PFSK-1 (cell line): ENCODE measurements around the gene BCL2L13.

Experiments
- FOXP2 ChIP-seq: optimal IDR thresholded peaks from 2 replicates; pipeline ENCODE3; 2011; ENCODE audit warnings: borderline replicate concordance, control low read depth, inconsistent platforms; ENCODE audit not compliant: insufficient read depth; ENCODE audit errors: extremely low read length, extremely low read depth
- POLR2AphosphoS5 ChIP-seq: IDR thresholded peaks from 2 replicates; pipeline ENCODE4 v1.6.1; 2012; ENCODE audit warnings: low read depth, mild to moderate bottlenecking, control low read depth, low read length, moderate library complexity
- REST ChIP-seq, 2 experiments: IDR thresholded peaks; 2 replicates each; pipeline versions ENCODE4 v1.6.1 to v1.8.0; 2011 to 2012; ENCODE audit warnings: low read depth in 2 of 2, low read length in 2 of 2, control low read depth in 1 of 2, inconsistent platforms in 1 of 2, mild to moderate bottlenecking in 1 of 2, moderate library complexity in 1 of 2; ENCODE audit not compliant: insufficient read depth in 1 of 2
- SIN3A ChIP-seq: IDR thresholded peaks from 2 replicates; pipeline ENCODE4 v1.6.1; 2012; ENCODE audit warnings: mild to moderate bottlenecking, low read length, moderate library complexity, borderline replicate concordance; ENCODE audit not compliant: insufficient read depth
- TAF1 ChIP-seq: IDR thresholded peaks from 2 replicates; pipeline ENCODE4 v1.6.1; 2012; ENCODE audit warnings: low read length, control low read depth, borderline replicate concordance; ENCODE audit not compliant: insufficient read depth

Gene BCL2L13

GRCh38 chr22:17753401-17753989, 114.9 kb downstream of the BCL2L13 start:
- no peak for TF ChIP-seq SIN3A
- no peak for TF ChIP-seq POLR2AphosphoS5
- TF ChIP-seq REST (IDR thresholded peaks at IDR 0.05; ENCODE audit: insufficient read depth in 1 of 2, low read depth in 2 of 2, low read length in 2 of 2): no peak
- TF ChIP-seq TAF1: no peak
- TF ChIP-seq FOXP2: no peak

DNA sequence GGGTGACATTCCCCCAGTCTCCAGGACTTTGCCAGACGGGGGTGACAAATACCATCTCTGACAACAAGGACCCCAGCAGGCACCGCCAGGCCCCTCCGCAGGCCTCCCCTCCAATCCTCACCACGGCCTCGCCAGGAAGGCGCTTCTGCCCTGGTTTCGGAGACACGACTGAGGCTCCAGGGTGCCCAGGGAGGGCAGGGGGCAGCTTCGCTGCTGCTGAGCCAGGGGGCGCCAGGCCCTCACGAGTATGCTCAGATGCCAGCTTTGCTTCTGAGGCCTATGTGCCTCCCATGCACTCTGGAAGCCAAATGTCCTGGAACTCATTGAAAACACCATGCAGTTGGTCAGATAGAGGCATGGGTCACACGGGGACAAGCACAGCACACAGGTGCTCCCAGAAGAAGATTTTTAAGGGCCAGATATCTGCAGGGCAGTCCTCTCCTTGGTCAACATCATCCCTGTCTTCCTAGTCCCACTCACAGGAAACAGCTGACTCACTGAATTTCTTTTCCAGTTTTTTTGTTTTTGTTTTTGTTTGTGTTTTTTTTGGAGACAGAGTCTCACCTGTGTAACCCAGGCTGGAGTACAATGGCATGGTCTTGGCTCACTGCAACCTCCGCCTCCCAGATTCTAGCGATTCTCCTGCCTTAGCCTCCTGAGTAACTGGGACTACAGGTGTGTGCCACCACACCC, 115.8 kb downstream of the BCL2L13 start:
- TF ChIP-seq REST (IDR thresholded peaks at IDR 0.05; ENCODE audit: insufficient read depth in 1 of 2, low read depth in 2 of 2, low read length in 2 of 2) (no peak), FOXP2 (no peak), SIN3A (no peak), POLR2AphosphoS5 (no peak), TAF1 (no peak)

GRCh38 chr22:17761138-17761488, 122.6 kb downstream of the BCL2L13 start:
- TF ChIP-seq TAF1 (no peak), SIN3A (no peak)

- TF ChIP-seq POLR2AphosphoS5: no peak
- no peak for TF ChIP-seq REST (IDR thresholded peaks at IDR 0.05; ENCODE audit: insufficient read depth in 1 of 2, low read depth in 2 of 2, low read length in 2 of 2)
Observed at GRCh38 chr22:17764036-17764435, 125.5 kb downstream of the BCL2L13 start.

GRCh38 chr22:17767233-17768065, 128.9 kb downstream of the BCL2L13 start:
- no peak for TF ChIP-seq FOXP2
- no peak for TF ChIP-seq SIN3A
- no peak for TF ChIP-seq REST (IDR thresholded peaks at IDR 0.05; ENCODE audit: insufficient read depth in 1 of 2, low read depth in 2 of 2, low read length in 2 of 2)
- no peak for TF ChIP-seq TAF1
- TF ChIP-seq POLR2AphosphoS5: no peak
